ENCODE results near the gene GPNMB. TPM values are rescaled to one million over a fixed set of nuclear protein-coding genes. Genes with fewer than 3 reads are reported as not detected.
"Not testable (repeated sequence)": the region's sequence is repeated elsewhere in the genome, so short reads cannot be mapped to it uniquely, and the experiment has no call there.

Gene GPNMB
- total RNA-seq, 1 experiment from 2014 or later: 1.2 TPM

DNA sequence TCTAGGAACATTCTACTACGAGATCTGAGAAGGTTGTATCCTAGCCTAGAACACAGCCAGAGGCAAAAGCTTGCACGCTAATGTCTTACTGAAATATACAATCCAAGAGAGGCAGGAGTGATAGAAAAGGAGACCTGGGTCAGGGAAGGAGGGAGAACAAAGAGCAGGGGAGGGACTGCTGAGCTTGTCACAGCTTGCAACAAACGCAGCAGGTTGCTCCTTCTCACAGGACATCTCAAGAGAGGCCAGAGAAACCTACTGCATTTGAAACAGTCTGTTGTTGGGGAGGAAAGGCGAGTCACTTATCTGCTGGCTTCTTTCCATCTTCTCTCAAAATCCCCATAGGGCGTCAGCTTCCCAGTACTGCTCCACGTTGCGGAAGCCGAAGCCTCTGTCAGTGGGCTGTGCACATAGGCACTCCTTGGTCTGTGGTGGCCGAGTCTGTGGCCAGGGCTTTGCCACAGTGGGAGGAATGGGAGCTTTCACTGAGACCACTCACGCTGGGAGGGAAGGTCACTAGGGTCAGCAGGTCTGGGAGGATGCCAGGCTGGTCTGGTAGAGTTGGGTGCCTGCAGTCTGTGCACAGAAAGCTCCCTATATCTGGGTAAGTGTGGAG lies 25.8 kb upstream of the GPNMB start:
- H3K4me3 Mint-ChIP-seq (ENCODE audit: unreplicated experiment): no peak overlapping the region
- Histone ChIP-seq H3K9me3 (no peaks in the 10 kb centered on the region), H3K27me3 (replicated peaks; ENCODE audit: control insufficient read depth, insufficient read depth, low read length) (no peaks in the 10 kb centered on the region), H3K4me3 (ENCODE audit: low read depth, low read length) (no peak overlapping the region), H3K36me3 (ENCODE audit: control insufficient read depth, insufficient read depth, low read length) (no peaks in the 10 kb centered on the region), H3K4me1 (no peaks in the 10 kb centered on the region)
- no peaks in the 10 kb centered on the region for H3K9me3 Mint-ChIP-seq (ENCODE audit: unreplicated experiment)
- TF ChIP-seq, protein P1, sequence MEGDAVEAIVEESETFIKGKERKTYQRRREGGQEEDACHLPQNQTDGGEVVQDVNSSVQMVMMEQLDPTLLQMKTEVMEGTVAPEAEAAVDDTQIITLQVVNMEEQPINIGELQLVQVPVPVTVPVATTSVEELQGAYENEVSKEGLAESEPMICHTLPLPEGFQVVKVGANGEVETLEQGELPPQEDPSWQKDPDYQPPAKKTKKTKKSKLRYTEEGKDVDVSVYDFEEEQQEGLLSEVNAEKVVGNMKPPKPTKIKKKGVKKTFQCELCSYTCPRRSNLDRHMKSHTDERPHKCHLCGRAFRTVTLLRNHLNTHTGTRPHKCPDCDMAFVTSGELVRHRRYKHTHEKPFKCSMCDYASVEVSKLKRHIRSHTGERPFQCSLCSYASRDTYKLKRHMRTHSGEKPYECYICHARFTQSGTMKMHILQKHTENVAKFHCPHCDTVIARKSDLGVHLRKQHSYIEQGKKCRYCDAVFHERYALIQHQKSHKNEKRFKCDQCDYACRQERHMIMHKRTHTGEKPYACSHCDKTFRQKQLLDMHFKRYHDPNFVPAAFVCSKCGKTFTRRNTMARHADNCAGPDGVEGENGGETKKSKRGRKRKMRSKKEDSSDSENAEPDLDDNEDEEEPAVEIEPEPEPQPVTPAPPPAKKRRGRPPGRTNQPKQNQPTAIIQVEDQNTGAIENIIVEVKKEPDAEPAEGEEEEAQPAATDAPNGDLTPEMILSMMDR (IDR thresholded peaks at IDR 0.05; ENCODE audit: insufficient read depth in 1 of 2, low read depth in 1 of 2, low read length in 1 of 2, severe bottlenecking in 1 of 2, unreplicated experiment in 1 of 2): no peak
- H3K36me3 Mint-ChIP-seq (ENCODE audit: insufficient read depth, unreplicated experiment): no peaks in the 10 kb centered on the region
- no peaks in the 10 kb centered on the region for H3K4me1 Mint-ChIP-seq (ENCODE audit: low read depth, unreplicated experiment)
- H3K27me3 Mint-ChIP-seq (ENCODE audit: insufficient read depth, unreplicated experiment): peaks cover 3% of the 10 kb centered on the region
- intact Hi-C loops (cut with micrococcal nuclease; ENCODE audit: unreplicated experiment): no loop called here
- H3K27ac Mint-ChIP-seq (ENCODE audit: unreplicated experiment): no peak overlapping the region
- no TSS peak for BruUV-seq (replicated peaks)
- CTCF ChIA-PET: no interaction called here
- no peak for DNase-seq
- POLR2A ChIA-PET: no interaction called here

DNA sequence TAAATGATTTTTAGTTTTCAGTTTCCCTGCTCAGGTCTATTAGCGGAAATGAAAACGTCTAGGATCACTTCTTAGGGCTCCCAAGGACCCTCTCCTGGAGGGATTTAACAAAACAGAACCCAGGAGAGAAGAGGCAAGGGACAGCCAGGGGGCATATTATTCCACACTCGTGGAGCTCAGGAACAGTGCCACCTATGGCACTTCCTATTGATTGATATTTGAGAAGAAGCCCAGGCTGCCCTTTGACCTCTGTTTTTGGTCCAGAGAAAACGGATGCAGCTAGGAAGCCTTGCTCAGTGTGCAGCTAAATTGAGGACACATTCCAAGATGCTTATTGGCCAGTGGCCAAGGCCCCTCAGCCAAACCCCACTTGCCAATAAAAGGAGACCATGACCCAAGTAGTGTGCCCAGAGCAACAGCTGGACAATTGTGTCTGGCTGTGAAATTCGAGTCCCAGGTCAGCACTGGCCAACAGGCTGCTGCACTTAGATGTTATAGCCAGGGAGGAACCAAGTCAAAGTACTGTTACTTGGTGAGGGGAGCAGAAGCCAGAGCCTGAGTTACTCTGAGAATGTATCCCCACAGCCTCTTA lies 24.0 kb upstream of the GPNMB start:
- no peak for DNase-seq
- Histone ChIP-seq H3K4me1 (no peaks in the 10 kb centered on the region), H3K27me3 (replicated peaks; ENCODE audit: control insufficient read depth, insufficient read depth, low read length) (no peaks in the 10 kb centered on the region), H3K36me3 (ENCODE audit: control insufficient read depth, insufficient read depth, low read length) (no peaks in the 10 kb centered on the region), H3K9me3 (no peaks in the 10 kb centered on the region), H3K4me3 (ENCODE audit: low read depth, low read length) (no peak overlapping the region)
- Mint-ChIP-seq H3K4me3 (ENCODE audit: unreplicated experiment) (no peak overlapping the region), H3K27me3 (ENCODE audit: insufficient read depth, unreplicated experiment) (peaks cover 3% of the 10 kb centered on the region), H3K9me3 (ENCODE audit: unreplicated experiment) (no peaks in the 10 kb centered on the region), H3K27ac (ENCODE audit: unreplicated experiment) (no peak overlapping the region), H3K36me3 (ENCODE audit: insufficient read depth, unreplicated experiment) (no peaks in the 10 kb centered on the region), H3K4me1 (ENCODE audit: low read depth, unreplicated experiment) (no peaks in the 10 kb centered on the region)
- ChIA-PET CTCF (no interaction called here), POLR2A (no interaction called here)
- no TSS peak for BruUV-seq (replicated peaks)
- TF ChIP-seq, protein P1 (IDR thresholded peaks at IDR 0.05; ENCODE audit: insufficient read depth in 1 of 2, low read depth in 1 of 2, low read length in 1 of 2, severe bottlenecking in 1 of 2, unreplicated experiment in 1 of 2): no peak
- intact Hi-C loops (cut with micrococcal nuclease; ENCODE audit: unreplicated experiment): no loop called here

DNA sequence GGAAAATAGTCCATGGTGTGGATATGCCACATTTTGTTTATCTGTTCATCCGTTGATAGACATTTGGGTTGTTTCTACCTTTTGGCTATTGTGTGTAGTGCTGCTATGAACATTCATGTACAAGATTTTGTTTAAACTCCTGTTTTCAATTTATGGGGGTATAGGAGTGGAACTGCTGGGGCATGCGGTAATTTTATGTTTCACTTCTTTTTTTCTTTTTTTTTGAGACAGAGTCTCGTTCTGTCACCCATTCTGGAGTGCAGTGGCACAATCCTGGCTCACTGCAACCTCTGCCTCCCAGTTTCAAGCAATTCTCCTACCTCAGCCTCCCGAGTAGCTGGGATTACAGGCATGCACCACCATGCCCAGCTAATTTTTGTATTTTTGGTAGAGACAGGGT lies 22.2 kb upstream of the GPNMB start:
- H3K4me1 ChIP-seq; DNase-seq; POLR2A ChIA-PET; H3K4me3 Mint-ChIP-seq (ENCODE audit: unreplicated experiment); H3K36me3 Mint-ChIP-seq (ENCODE audit: insufficient read depth, unreplicated experiment); BruUV-seq (replicated peaks); H3K27me3 ChIP-seq (replicated peaks; ENCODE audit: control insufficient read depth, insufficient read depth, low read length); H3K27ac Mint-ChIP-seq (ENCODE audit: unreplicated experiment); H3K9me3 ChIP-seq; H3K9me3 Mint-ChIP-seq (ENCODE audit: unreplicated experiment); H3K4me3 ChIP-seq (ENCODE audit: low read depth, low read length); intact Hi-C loops (cut with micrococcal nuclease; ENCODE audit: unreplicated experiment); H3K4me1 Mint-ChIP-seq (ENCODE audit: low read depth, unreplicated experiment); H3K36me3 ChIP-seq (ENCODE audit: control insufficient read depth, insufficient read depth, low read length); H3K27me3 Mint-ChIP-seq (ENCODE audit: insufficient read depth, unreplicated experiment): not testable (repeated sequence)
- CTCF ChIA-PET: interaction anchor here (0.6 kb wide), 1 partner anchor 139 kb away, joined by 3 read pairs; no protein-coding TSS in a partner anchor
